H1 (cell line): ENCODE results near the gene BBIP1.

ENCODE experiments used
- POLR2AphosphoS5 ChIP-seq: IDR thresholded peaks from 2 replicates; pipeline ENCODE4 v1.6.1; 2011; ENCODE audit warnings: low read depth, low read length
- SP1 ChIP-seq: IDR thresholded peaks from 2 replicates; pipeline ENCODE4 v1.6.1; 2011; ENCODE audit warnings: low read depth, low read length
- TF ChIP-seq, protein P1 (sequence below): IDR thresholded peaks from 2 replicates; pipeline ENCODE4 v1.6.1; 2012; ENCODE audit warnings: inconsistent platforms
- TF ChIP-seq, protein P2 (sequence below), 3 experiments: IDR thresholded peaks; 1 replicate in 2 of 3; 2 replicates in 1 of 3; pipeline versions ENCODE4 v1.5.1 to v1.6.1; 2011; ENCODE audit warnings: low read length in 3 of 3, mild to moderate bottlenecking in 3 of 3, inconsistent platforms in 2 of 3, low read depth in 1 of 3, moderate library complexity in 1 of 3; ENCODE audit not compliant: insufficient read depth in 1 of 3; ENCODE audit errors: control extremely low read depth in 1 of 3

DNA sequence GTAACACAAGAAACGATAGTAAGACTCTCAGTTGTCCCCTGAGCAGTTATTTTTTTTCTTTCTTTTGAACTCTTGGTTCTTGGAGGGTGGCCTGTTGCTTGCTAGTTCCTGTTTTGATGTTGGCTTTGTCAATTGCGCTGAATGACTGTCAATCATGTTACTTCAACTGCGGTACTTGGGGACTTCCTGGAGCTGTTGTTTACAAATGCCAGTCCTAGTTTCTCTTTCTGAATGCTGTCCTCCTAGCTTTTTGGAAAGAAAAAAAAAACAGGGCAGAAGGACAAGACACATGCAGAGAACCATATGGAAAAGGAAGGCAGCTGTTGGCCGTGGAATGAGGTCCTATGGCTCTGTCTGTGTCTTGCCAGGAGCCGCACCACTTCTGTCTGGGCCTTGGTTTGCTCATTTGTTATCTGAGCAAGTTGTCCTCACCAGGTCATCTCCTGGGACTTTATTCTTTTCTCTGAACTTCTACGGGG, 54.3 kb downstream of the BBIP1 start:
- TF ChIP-seq, protein P1, sequence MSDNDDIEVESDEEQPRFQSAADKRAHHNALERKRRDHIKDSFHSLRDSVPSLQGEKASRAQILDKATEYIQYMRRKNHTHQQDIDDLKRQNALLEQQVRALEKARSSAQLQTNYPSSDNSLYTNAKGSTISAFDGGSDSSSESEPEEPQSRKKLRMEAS: no peak
- TF ChIP-seq SP1 (no peak), POLR2AphosphoS5 (no peak)
- TF ChIP-seq, protein P2, sequence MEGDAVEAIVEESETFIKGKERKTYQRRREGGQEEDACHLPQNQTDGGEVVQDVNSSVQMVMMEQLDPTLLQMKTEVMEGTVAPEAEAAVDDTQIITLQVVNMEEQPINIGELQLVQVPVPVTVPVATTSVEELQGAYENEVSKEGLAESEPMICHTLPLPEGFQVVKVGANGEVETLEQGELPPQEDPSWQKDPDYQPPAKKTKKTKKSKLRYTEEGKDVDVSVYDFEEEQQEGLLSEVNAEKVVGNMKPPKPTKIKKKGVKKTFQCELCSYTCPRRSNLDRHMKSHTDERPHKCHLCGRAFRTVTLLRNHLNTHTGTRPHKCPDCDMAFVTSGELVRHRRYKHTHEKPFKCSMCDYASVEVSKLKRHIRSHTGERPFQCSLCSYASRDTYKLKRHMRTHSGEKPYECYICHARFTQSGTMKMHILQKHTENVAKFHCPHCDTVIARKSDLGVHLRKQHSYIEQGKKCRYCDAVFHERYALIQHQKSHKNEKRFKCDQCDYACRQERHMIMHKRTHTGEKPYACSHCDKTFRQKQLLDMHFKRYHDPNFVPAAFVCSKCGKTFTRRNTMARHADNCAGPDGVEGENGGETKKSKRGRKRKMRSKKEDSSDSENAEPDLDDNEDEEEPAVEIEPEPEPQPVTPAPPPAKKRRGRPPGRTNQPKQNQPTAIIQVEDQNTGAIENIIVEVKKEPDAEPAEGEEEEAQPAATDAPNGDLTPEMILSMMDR (IDR thresholded peaks at IDR 0.05; ENCODE audit: control extremely low read depth in 1 of 3, insufficient read depth in 1 of 3, low read depth in 1 of 3, low read length in 3 of 3): no peak
